ENCODE results near the gene HRAS. TPM values are rescaled to one million over a fixed set of nuclear protein-coding genes. Genes with fewer than 3 reads are reported as not detected.
A peak's percentile ranks its signal among the peaks of the same experiment; 100 is the strongest.

Gene HRAS
- polyA plus RNA-seq, 1 of the 3 experiments (the other 2 are of a cell fraction) = 217 TPM

DNA sequence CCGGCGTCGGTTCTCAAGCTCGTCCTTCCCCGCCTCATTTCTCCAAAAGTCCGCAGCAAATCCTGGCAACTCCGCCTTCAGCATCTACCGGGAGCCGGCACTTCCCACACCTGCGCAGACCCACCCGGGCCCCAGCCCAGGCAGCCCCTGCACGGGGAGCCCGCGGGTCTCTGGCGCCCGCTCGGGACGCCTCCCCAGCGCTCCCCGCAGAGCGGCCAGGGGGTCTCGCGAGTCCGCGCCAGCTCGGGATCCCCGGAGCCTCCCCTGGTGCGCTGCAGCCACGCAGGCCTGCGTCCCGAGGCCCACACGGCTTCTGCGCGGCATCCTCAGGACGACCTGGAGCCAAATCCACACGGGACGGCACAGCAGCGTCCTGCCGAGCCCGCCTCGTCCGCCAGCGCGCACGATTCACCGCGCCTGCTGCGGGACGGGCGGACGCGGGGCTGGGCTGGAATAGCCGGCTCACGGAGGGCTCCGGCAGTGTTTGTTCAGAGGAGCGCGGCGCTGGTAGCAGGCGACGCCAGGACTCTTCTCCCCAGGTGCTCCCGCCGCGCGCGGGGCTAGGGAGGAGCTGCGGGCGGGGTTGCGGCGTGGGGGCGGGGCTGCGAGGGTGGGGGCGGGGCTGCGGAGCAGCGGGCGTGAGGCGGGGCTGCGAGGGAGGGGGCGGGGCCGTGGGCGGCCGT, 40.1 kb upstream of the HRAS start:
- H3K4me2 ChIP-seq = peak overlapping the region; percentile 97
- CTCF ChIA-PET = interaction anchor here (0.6 to 1.5 kb wide), 7 partner anchors 9 to 152 kb away, joined by 3 to 5 read pairs (median 3); no protein-coding TSS in a partner anchor
- TF ChIP-seq MAX (IDR thresholded peaks at IDR 0.05; ENCODE audit: low read depth) (peak; percentile 56), USF2 (IDR thresholded peaks at IDR 0.05; ENCODE audit: borderline replicate concordance, low read depth, low read length) (no peak)
- H3K79me2 ChIP-seq (ENCODE audit: insufficient read depth) = peaks cover 42% of the 10 kb centered on the region
- H4K20me1 ChIP-seq (ENCODE audit: insufficient read depth) = peaks cover 37% of the 10 kb centered on the region
- peak overlapping the region; percentile 62 for H3K9ac ChIP-seq
- POLR2A ChIA-PET = interaction anchor here (0.7 to 1.8 kb wide), 8 partner anchors 9 to 69 kb away, joined by 3 to 14 read pairs (median 3); no protein-coding TSS in a partner anchor
- H3K4me1 ChIP-seq (ENCODE audit: control insufficient read depth in 1 of 2, insufficient read depth in 2 of 2, low read depth in 1 of 2, low read length in 1 of 2) = peaks cover 4 to 29% of the 10 kb centered on the region in 2 experiments; a peak in 3 of 4 replicates
- no peak for DNase-seq
- no peaks in the 10 kb centered on the region for H3F3A ChIP-seq (replicated peaks; ENCODE audit: insufficient read depth)
- peak overlapping the region; percentile 93; the same call in 1 of the 2 replicates for H2AFZ ChIP-seq (ENCODE audit: low read depth)
- H3K27ac ChIP-seq (ENCODE audit: low read depth in 2 of 2, low read length in 1 of 2) = no peak overlapping the region; a peak in 1 of 4 replicates
- H3K9me3 ChIP-seq = no peaks in the 10 kb centered on the region
- no peaks in the 10 kb centered on the region for H3K36me3 ChIP-seq (replicated peaks in 1 of 2; ENCODE audit: control insufficient read depth in 1 of 2, insufficient read depth in 2 of 2, low read length in 1 of 2)
- no peaks in the 10 kb centered on the region for H3K27me3 ChIP-seq (ENCODE audit: insufficient read depth)
- 9% methylated on average over 26 of the region's 81 CpGs for WGBS (ENCODE audit: low lambda C conversion rate)
- H3K4me3 ChIP-seq (ENCODE audit: low read depth in 2 of 2, low read length in 1 of 2) = peak overlapping the region; percentile 74 to 77
- no peaks in the 10 kb centered on the region for H3K9me2 ChIP-seq

DNA sequence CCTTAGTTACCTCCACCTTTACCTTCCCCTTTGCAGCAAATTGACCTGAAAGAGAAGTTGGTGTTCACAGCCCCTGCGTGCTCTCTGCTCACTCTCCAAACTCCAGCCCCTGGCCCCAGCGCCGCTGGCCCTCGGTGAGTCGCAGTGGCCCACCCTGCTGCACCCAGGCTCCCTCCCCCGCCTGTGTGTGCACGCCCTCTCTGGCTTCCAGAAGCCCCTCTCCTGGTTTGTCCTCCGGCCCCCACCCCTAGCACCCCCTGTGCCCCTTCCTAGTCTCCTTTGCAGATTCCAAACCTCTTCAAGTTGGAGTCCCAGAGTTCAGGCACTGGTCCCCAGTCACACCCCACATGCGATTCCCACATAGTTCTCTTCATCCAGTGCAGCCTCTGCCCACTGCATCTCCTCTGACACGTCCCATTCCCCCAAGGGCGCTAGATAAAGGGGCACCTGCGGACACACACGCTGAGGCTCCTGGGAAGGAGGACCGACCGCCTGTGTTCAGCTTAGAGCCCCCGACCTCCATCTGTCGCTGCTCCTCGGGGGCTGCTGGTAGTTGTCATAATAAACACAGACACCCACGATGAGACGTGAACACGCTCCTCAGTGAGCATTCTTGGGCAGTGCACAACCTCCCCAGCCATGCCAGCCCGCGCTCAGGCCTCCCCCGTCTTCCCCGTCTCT, 39.4 kb upstream of the HRAS start:
- peaks cover 4 to 28% of the 10 kb centered on the region in 2 experiments; a peak in 3 of 4 replicates for H3K4me1 ChIP-seq (ENCODE audit: control insufficient read depth in 1 of 2, insufficient read depth in 2 of 2, low read depth in 1 of 2, low read length in 1 of 2)
- peaks cover 31% of the 10 kb centered on the region for H4K20me1 ChIP-seq (ENCODE audit: insufficient read depth)
- ChIA-PET CTCF (interaction anchor here (0.8 to 1.5 kb wide), 4 partner anchors 20 to 148 kb away, joined by 3 to 5 read pairs (median 4); no protein-coding TSS in a partner anchor), POLR2A (interaction anchor here (0.7 to 1.8 kb wide), 3 partner anchors 11 to 63 kb away, joined by 3 to 14 read pairs (median 3); no protein-coding TSS in a partner anchor)
- H2AFZ ChIP-seq (ENCODE audit: low read depth) = peak overlapping the region; percentile 93; the same call in 1 of the 2 replicates
- H3K27me3 ChIP-seq (ENCODE audit: insufficient read depth) = no peaks in the 10 kb centered on the region
- no peaks in the 10 kb centered on the region for H3K36me3 ChIP-seq (replicated peaks in 1 of 2; ENCODE audit: control insufficient read depth in 1 of 2, insufficient read depth in 2 of 2, low read length in 1 of 2)
- WGBS (ENCODE audit: low lambda C conversion rate) = 54% methylated on average over 24 of the region's 25 CpGs
- H3K9ac ChIP-seq = peak overlapping the region; percentile 62
- DNase-seq = no peak
- H3K9me2 ChIP-seq = no peaks in the 10 kb centered on the region
- H3K27ac ChIP-seq (ENCODE audit: low read depth in 2 of 2, low read length in 1 of 2) = no peak overlapping the region
- peak overlapping the region; percentile 97 for H3K4me2 ChIP-seq
- no peaks in the 10 kb centered on the region for H3F3A ChIP-seq (replicated peaks; ENCODE audit: insufficient read depth)
- H3K79me2 ChIP-seq (ENCODE audit: insufficient read depth) = peaks cover 35% of the 10 kb centered on the region
- peak overlapping the region; percentile 74 to 77 for H3K4me3 ChIP-seq (ENCODE audit: low read depth in 2 of 2, low read length in 1 of 2)
- H3K9me3 ChIP-seq = no peaks in the 10 kb centered on the region
- no peak for TF ChIP-seq USF2 (IDR thresholded peaks at IDR 0.05; ENCODE audit: borderline replicate concordance, low read depth, low read length)
- TF ChIP-seq CHD2 (IDR thresholded peaks at IDR 0.05; ENCODE audit: low read length, partially characterized antibody) = no peak
- TF ChIP-seq, protein P1, sequence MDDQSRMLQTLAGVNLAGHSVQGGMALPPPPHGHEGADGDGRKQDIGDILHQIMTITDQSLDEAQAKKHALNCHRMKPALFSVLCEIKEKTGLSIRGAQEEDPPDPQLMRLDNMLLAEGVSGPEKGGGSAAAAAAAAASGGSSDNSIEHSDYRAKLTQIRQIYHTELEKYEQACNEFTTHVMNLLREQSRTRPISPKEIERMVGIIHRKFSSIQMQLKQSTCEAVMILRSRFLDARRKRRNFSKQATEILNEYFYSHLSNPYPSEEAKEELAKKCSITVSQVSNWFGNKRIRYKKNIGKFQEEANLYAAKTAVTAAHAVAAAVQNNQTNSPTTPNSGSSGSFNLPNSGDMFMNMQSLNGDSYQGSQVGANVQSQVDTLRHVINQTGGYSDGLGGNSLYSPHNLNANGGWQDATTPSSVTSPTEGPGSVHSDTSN (IDR thresholded peaks at IDR 0.05) = no peak
- TF ChIP-seq, protein P2, sequence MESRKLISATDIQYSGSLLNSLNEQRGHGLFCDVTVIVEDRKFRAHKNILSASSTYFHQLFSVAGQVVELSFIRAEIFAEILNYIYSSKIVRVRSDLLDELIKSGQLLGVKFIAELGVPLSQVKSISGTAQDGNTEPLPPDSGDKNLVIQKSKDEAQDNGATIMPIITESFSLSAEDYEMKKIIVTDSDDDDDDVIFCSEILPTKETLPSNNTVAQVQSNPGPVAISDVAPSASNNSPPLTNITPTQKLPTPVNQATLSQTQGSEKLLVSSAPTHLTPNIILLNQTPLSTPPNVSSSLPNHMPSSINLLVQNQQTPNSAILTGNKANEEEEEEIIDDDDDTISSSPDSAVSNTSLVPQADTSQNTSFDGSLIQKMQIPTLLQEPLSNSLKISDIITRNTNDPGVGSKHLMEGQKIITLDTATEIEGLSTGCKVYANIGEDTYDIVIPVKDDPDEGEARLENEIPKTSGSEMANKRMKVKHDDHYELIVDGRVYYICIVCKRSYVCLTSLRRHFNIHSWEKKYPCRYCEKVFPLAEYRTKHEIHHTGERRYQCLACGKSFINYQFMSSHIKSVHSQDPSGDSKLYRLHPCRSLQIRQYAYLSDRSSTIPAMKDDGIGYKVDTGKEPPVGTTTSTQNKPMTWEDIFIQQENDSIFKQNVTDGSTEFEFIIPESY (IDR thresholded peaks at IDR 0.05; ENCODE audit: borderline replicate concordance, low read depth) = no peak
- TF ChIP-seq GATA2 (CRISPR knock-in tag; IDR thresholded peaks at IDR 0.05) = no peak
- TF ChIP-seq EP300 (IDR thresholded peaks at IDR 0.05; ENCODE audit: borderline replicate concordance in 1 of 2, low read depth in 1 of 2, low read length in 1 of 2) = no peak
- no peak for TF ChIP-seq SIN3A (IDR thresholded peaks at IDR 0.05; ENCODE audit: borderline replicate concordance, low read depth, low read length)
- no peak for TF ChIP-seq NRF1 (IDR thresholded peaks at IDR 0.05; ENCODE audit: low read depth, low read length)
- TF ChIP-seq MAX (IDR thresholded peaks at IDR 0.05; ENCODE audit: low read depth) = no peak
- TF ChIP-seq FOXM1 (IDR thresholded peaks at IDR 0.05; ENCODE audit: low read depth) = no peak
- no peak for TF ChIP-seq MEF2A (IDR thresholded peaks at IDR 0.05; ENCODE audit: borderline replicate concordance, low read depth)
- TF ChIP-seq RCOR1 (IDR thresholded peaks at IDR 0.05; ENCODE audit: low read length) = no peak
- no peak for TF ChIP-seq REST (IDR thresholded peaks at IDR 0.05; ENCODE audit: low read depth, low read length)
